Hepatocyte (in vitro differentiated cells): ENCODE results near the gene HLA-DOB.

Experiments
- CTCF ChIP-seq: fragments of 200-600 bp; sonication (generic); IDR thresholded peaks from 2 replicates; pipeline ENCODE4 v1.5.1; 2016; ENCODE audit warnings: antibody characterized with exemption, mild to moderate bottlenecking; ENCODE audit not compliant: poor library complexity
- EZH2phosphoT487 ChIP-seq: fragments of 200-600 bp; sonication (generic); IDR thresholded peaks from one replicate; pipeline ENCODE4 v1.6.1; 2018; ENCODE audit warnings: antibody characterized with exemption, mild to moderate bottlenecking, low read depth, moderate library complexity; ENCODE audit not compliant: unreplicated experiment, severe bottlenecking

- TF ChIP-seq CTCF (no peak), EZH2phosphoT487 (no peak)
Measured at GRCh38 chr6:32845384-32845884, 28.6 kb upstream of the HLA-DOB start.
